Measurements from ENCODE around the gene CX3CR1.

- TF ChIP-seq CTCF (IDR thresholded peaks at IDR 0.05) (no peak), POLR2AphosphoS5 (IDR thresholded peaks at IDR 0.05) (no peak), EP300 (IDR thresholded peaks at IDR 0.05) (no peak)
These were observed 2.2 kb upstream of the CX3CR1 start for GRCh38 chr3:39282057-39282456.
